Endodermal cell (in vitro differentiated cells): ENCODE results near the gene SUMO3. TPM values are rescaled to one million over a fixed set of nuclear protein-coding genes. Genes with fewer than 3 reads are reported as not detected.

Source experiments
- DNase-seq: peaks from one replicate; pipeline ENCODE4 v3.0.0-alpha.2; 2017
- H3K27ac ChIP-seq: 2 replicates; pipeline ENCODE4 v1.5.1; 2013; ENCODE audit warnings: mild to moderate bottlenecking, low read depth, low read length, moderate library complexity
- H3K27me3 ChIP-seq: 2 replicates; pipeline ENCODE4 v1.6.1; 2013; ENCODE audit warnings: mild to moderate bottlenecking, low read length, moderate library complexity; ENCODE audit not compliant: insufficient read depth, control insufficient read depth, poor library complexity, severe bottlenecking
- H3K36me3 ChIP-seq: 2 replicates; pipeline ENCODE4 v1.7.0; 2013; ENCODE audit warnings: mild to moderate bottlenecking, low read length, moderate library complexity; ENCODE audit not compliant: control insufficient read depth, insufficient read depth
- H3K4me1 ChIP-seq: one replicate; pipeline ENCODE4 v1.7.0; 2013; ENCODE audit warnings: low read length; ENCODE audit not compliant: control insufficient read depth, insufficient read depth
- H3K4me3 ChIP-seq: 2 replicates; pipeline ENCODE4 v1.5.1; 2013; ENCODE audit warnings: mild to moderate bottlenecking, low read length, moderate library complexity
- H3K9ac ChIP-seq: 2 replicates; pipeline ENCODE4 v1.6.1; 2013; ENCODE audit warnings: mild to moderate bottlenecking, low read length, moderate library complexity; ENCODE audit not compliant: poor library complexity, severe bottlenecking; ENCODE audit errors: extremely low read depth
- H3K9me3 ChIP-seq: 2 replicates; pipeline ENCODE4 v1.6.1; 2013; ENCODE audit warnings: mild to moderate bottlenecking, low read length, moderate library complexity; ENCODE audit not compliant: control insufficient read depth
- H3K27ac Mint-ChIP-seq: 2 replicates; pipeline ENCODE4 v1.8.0; 2020; ENCODE audit warnings: mixed read lengths
- H3K27me3 Mint-ChIP-seq: 2 replicates; pipeline ENCODE4 v1.8.0; 2021; ENCODE audit warnings: mild to moderate bottlenecking, mixed read lengths; ENCODE audit not compliant: insufficient read depth
- H3K36me3 Mint-ChIP-seq: 2 replicates; pipeline ENCODE4 v1.8.0; 2020; ENCODE audit warnings: low read depth, mixed read lengths
- H3K4me1 Mint-ChIP-seq: 2 replicates; pipeline ENCODE4 v1.8.0; 2020; ENCODE audit warnings: mixed read lengths
- H3K4me3 Mint-ChIP-seq: 2 replicates; pipeline ENCODE4 v1.8.0; 2020; ENCODE audit warnings: mild to moderate bottlenecking, moderate library complexity, mixed read lengths
- H3K9me3 Mint-ChIP-seq: 2 replicates; pipeline ENCODE4 v1.8.0; 2020; ENCODE audit warnings: mild to moderate bottlenecking, mixed read lengths
- CTCF ChIP-seq: fragments of 200-600 bp; sonication (generic); conservative IDR thresholded peaks from 2 replicates; pipeline ENCODE4 v1.5.0; 2021; ENCODE audit warnings: antibody characterized with exemption, mild to moderate bottlenecking
- WGBS, 2 experiments: methylation state at CpG; one replicate each; pipeline versions ENCODE4 v1.1.5 to v1.1.7; 2013; ENCODE audit warnings: missing lambda C conversion rate in 2 of 2, mixed read lengths in 1 of 2; ENCODE audit not compliant: insufficient coverage in 1 of 2, insufficient read length in 1 of 2; 5-methylcytosine and 5-hydroxymethylcytosine counted together
- total RNA-seq, 2 donors: library from RNA; stranded (reverse); fragmentation: NEBNext Ultra II Directional in 1 of 2; extraction: Animal tissue kit (Norgen Biotek cat#: 25700) in 1 of 2; gene quantifications; 2 replicates in 1 of 2; 3 replicates in 1 of 2; pipeline ENCODE4 v1.2.1, GENCODE V29; 2021

SUMO3 gene
- total RNA-seq, 2 donors from 2014 or later: 79.5 to 96.4 TPM

DNA sequence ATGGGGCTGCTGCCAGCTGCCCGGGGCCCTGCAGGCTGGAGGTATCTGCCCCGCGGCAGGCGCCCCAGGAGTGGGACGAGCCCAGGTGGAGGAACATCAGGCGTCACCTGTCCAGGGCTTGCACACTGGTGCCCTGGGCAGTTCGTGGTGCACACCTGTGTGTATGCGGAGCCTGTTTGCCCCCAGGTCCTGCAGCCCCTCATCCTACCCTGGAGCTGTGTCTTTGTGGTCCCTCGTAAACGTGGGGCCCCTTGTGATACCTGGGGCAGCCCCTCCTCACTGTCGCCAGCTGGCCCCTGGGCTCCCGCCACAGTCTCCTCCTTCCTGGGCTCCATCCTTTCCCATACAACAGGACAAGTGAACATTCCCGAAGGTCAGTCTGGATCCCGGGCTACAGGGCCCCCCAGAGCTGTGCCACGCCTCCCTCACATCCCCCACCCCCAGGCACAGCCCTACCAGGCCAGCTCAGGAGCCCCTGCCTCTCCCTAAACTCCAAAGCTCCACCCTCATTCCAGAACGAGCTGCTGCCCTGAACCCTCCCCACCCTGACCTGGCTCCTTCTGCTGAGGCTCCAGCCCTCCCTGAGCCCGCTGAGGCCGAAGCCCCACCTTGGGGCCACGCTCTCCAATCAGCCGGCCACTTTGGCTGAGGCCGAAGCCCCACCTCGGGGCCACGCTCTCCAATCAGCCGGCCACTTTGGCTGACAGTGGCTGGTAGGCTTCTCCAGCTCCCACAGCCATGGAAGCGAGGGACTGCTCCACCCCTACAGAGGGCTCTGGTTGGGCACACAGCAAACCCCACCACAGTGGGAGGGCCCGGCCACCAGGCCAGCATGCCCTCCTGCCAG is 58.9 kb downstream of the SUMO3 start:
- 87 to 88% methylated on average over 9 to 26 of the region's 26 CpGs for WGBS, 2 experiments

DNA sequence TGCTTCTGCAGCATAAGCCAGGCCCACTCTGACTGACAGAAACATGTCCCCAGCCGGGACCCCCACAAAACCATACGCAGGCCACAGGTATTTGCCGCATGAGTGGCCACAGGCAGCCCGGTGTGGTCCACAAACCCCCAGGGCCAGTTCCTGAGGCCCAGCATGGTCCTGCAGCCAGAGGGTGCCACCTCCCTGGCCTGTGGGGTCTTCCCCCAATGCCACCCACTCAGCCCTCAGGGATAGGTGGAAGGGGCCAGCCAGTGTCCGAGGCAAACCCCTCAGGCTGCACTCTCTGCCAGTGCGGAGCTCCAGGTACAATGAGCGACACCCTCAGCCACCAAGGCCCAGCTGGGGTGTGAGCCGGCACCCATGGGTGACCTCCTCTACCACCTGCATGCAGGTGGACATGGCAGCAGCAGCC is 59.7 kb downstream of the SUMO3 start:
- no peaks in the 10 kb centered on the region for H3K9me3 ChIP-seq
- Mint-ChIP-seq H3K4me3 (no peak overlapping the region), H3K27ac (no peak overlapping the region), H3K9me3 (peaks cover 9% of the 10 kb centered on the region), H3K27me3 (peaks cover 1% of the 10 kb centered on the region), H3K4me1 (peaks cover 2% of the 10 kb centered on the region), H3K36me3 (no peaks in the 10 kb centered on the region)
- no peak overlapping the region for H3K27ac ChIP-seq
- no peaks in the 10 kb centered on the region for H3K27me3 ChIP-seq
- no peak overlapping the region for H3K9ac ChIP-seq
- 93% methylated on average over 5 to 8 of the region's 8 CpGs for WGBS, 2 experiments
- no peaks in the 10 kb centered on the region for H3K4me1 ChIP-seq
- H3K36me3 ChIP-seq: no peaks in the 10 kb centered on the region
- no peak for DNase-seq
- TF ChIP-seq CTCF: no peak
- no peak overlapping the region for H3K4me3 ChIP-seq

More for the DNA sequence above, 58.9 kb downstream of the SUMO3 start:
- no peak overlapping the region for H3K4me3 Mint-ChIP-seq
- peaks cover 9% of the 10 kb centered on the region for H3K9me3 Mint-ChIP-seq
- Histone ChIP-seq H3K4me3 (no peak overlapping the region), H3K36me3 (no peaks in the 10 kb centered on the region), H3K9me3 (no peaks in the 10 kb centered on the region), H3K27me3 (no peaks in the 10 kb centered on the region), H3K27ac (no peak overlapping the region), H3K9ac (no peak overlapping the region), H3K4me1 (no peaks in the 10 kb centered on the region)
- H3K4me1 Mint-ChIP-seq: peaks cover 1% of the 10 kb centered on the region
- H3K36me3 Mint-ChIP-seq: no peaks in the 10 kb centered on the region
- H3K27me3 Mint-ChIP-seq: peaks cover 1% of the 10 kb centered on the region
- no peak overlapping the region for H3K27ac Mint-ChIP-seq
- no peak for TF ChIP-seq CTCF
- DNase-seq: peak; percentile 46

DNA sequence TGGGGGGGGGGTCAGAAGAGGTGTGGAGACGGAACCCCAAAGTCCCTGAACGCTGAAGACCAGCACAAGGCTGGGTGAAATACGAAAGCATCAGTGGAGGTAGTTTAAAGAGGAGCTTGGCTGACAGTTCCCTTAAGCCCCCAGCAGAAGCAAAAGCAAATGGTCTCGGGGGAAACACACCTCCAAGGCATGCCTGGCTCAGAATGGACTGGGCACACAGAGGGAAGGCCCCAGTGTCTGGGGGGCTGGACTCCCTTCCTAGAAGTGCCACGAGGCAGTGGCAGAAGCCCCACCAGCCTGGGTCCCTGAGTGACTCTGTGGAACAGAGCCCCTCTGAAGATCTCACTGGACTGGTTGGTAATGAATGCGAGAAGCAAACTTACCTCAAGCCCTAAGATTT is 60.1 kb downstream of the SUMO3 start:
- H3K36me3 Mint-ChIP-seq: no peaks in the 10 kb centered on the region
- H3K27ac ChIP-seq: no peak overlapping the region
- WGBS, 2 experiments: 90 to 95% methylated on average over 5 of the region's 6 CpGs
- no peak overlapping the region for H3K27ac Mint-ChIP-seq
- H3K36me3 ChIP-seq: no peaks in the 10 kb centered on the region
- no peak overlapping the region for H3K4me3 ChIP-seq
- H3K4me3 Mint-ChIP-seq: no peak overlapping the region
- peaks cover 7% of the 10 kb centered on the region for H3K4me1 Mint-ChIP-seq
- peaks cover 9% of the 10 kb centered on the region for H3K9me3 Mint-ChIP-seq
- TF ChIP-seq CTCF: no peak
- H3K27me3 Mint-ChIP-seq: peaks cover 1% of the 10 kb centered on the region
- H3K9ac ChIP-seq: no peak overlapping the region
- no peaks in the 10 kb centered on the region for H3K9me3 ChIP-seq
- DNase-seq: no peak
- no peaks in the 10 kb centered on the region for H3K27me3 ChIP-seq
- H3K4me1 ChIP-seq: no peaks in the 10 kb centered on the region
